Esophagus mucosa (tissue), 1 donor: ENCODE results near the gene SLC17A4. TPM values are rescaled to one million over a fixed set of nuclear protein-coding genes. Genes with fewer than 3 reads are reported as not detected.

Source experiments
- ATAC-seq: fragments of 200-7000 bp; cut with Tn5 transposase; one replicate; pipeline ENCODE4 v1.9.1; 2020
- total RNA-seq: library from RNA; stranded (reverse); gene quantifications from one replicate; pipeline ENCODE4 v1.2.4, GENCODE V29; 2023
- donor health status: DM: yes; HTN: yes; CAD: no.

The SLC17A4 gene
- total RNA-seq, 1 donor from 2014 or later, result not detected

DNA sequence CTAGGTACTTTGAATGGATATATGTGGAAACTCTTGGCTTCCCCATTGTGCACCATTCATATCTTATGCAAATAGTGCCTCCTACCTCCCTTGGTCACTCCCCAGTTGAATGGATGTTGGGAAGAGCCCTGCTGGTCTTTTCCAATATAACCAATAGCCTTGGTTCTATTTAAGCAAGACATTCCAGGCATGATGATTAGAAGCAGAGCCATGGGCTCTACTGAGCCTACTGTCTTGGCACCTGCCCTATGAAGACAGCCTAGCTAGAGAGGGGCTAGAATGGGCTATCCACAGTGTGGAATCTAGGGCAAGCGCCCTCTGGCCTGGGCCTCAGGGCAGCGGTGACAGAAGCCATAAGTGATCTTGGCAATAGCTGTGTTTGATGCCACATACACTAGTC lies 61.7 kb downstream of the SLC17A4 start:
- ATAC-seq, result no peak

DNA sequence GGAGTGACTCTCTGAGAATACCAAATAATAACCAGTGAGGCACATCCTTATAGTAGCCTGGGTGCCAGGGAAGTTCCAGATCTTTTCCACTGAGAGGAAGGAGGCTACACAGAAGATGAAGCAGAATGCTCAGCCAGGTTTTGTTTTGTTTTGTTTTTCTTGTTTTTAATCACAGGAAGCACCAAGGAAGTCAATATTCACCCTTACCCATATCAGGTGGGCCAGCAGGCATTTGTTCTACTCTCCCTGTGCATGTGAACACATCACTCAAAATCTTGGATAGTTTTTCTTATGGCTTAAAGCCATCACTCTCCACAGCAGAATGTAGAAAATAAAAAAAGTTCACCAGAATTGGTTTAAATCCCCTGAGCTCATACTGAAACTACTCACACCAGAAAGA lies 66.8 kb downstream of the SLC17A4 start:
- no peak for ATAC-seq

DNA sequence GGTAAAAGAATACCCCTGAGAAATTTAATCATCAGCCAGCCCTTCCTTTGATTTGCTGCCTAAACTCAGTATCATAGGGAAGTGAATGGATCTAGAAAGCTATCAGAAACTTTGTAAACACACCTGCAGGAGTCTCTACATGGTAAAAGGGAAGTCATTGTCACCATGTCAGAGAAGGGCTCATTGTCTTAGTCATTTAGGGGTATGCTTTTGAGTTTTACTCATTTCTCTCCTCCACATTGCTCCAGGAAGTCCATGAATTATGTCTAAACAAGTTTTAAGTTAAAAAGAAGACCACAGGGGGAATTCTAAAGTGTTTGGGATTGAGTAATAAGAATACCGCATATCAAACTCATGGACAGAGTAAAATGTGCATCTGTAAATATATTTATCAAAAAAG lies 74.8 kb downstream of the SLC17A4 start:
- no peak for ATAC-seq

DNA sequence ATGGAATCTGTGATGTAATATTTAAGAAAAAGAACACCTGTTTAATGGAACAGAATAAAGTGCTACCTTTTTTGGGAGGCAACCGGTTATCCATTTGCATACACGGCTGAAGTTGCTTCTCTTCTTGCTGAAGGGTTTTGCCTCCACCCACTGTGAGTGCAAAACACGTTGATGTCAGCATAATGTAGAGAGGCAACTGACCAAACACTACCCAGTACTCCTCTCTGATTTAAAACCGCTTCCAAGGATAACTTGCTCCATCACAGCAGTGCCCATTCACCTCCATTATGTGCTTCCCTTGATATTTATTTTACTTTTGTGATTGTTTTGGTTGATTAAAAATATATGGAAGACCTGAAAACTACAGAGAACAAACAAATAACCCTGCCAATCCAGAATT lies 75.9 kb downstream of the SLC17A4 start:
- no peak for ATAC-seq

Other genes starting within 250 kb of the SLC17A4 start
- not detected for gene SCGN, start 102.5 kb upstream of the SLC17A4 start, total RNA-seq
- gene SLC17A1, start 77.3 kb downstream of the SLC17A4 start, total RNA-seq, result not detected
- not detected for gene SLC17A3, start 119.5 kb downstream of the SLC17A4 start, total RNA-seq
- not detected for gene SLC17A2, start 175.9 kb downstream of the SLC17A4 start, total RNA-seq
- 7.2 TPM for gene TRIM38, start 208.1 kb downstream of the SLC17A4 start, total RNA-seq